HG03521 (cell line): ENCODE data around the gene B4GALNT2.
"Not testable (repeated sequence)": the region's sequence is repeated elsewhere in the genome, so short reads cannot be mapped to it uniquely, and the experiment has no call there.

Source experiments
- ATAC-seq: cut with Tn5 transposase; IDR thresholded peaks from one replicate; pipeline ENCODE4 v1.9.1; 2021; ENCODE audit warnings: mild to moderate bottlenecking, moderate library complexity; ENCODE audit not compliant: unreplicated experiment

B4GALNT2 gene

GRCh38 chr17:49132699-49133364 is at the start of gene B4GALNT2:
Gene B4GALNT2, plus strand, starts transcription at chr17:49132769. Its CDS starts 24 bp downstream, at chr17:49132793.
- ATAC-seq = no peak

GRCh38 chr17:49085046-49085445 is 47.5 kb upstream of the B4GALNT2 start:
- not testable (repeated sequence) for ATAC-seq

- no peak for ATAC-seq
Observed at GRCh38 chr17:49085565-49086315, 46.8 kb upstream of the B4GALNT2 start.

GRCh38 chr17:49086316-49086605 is 46.3 kb upstream of the B4GALNT2 start:
- no peak for ATAC-seq

GRCh38 chr17:49086649-49087048 is 45.9 kb upstream of the B4GALNT2 start:
- ATAC-seq = no peak

GRCh38 chr17:49089094-49089493 is 43.5 kb upstream of the B4GALNT2 start:
- no peak for ATAC-seq

GRCh38 chr17:49090878-49091594 is 41.5 kb upstream of the B4GALNT2 start:
- ATAC-seq = no peak

GRCh38 chr17:49093131-49093530 is 39.4 kb upstream of the B4GALNT2 start:
- ATAC-seq = no peak

GRCh38 chr17:49100601-49101000 is 32.0 kb upstream of the B4GALNT2 start:
- no peak for ATAC-seq

- ATAC-seq = no peak
Observed at GRCh38 chr17:49101054-49101534, 31.5 kb upstream of the B4GALNT2 start.

- ATAC-seq = not testable (repeated sequence)
Observed at GRCh38 chr17:49103360-49103759, 29.2 kb upstream of the B4GALNT2 start.

GRCh38 chr17:49104511-49105074 is 28.0 kb upstream of the B4GALNT2 start:
- no peak for ATAC-seq

- no peak for ATAC-seq
Observed at GRCh38 chr17:49106321-49107210, 26.0 kb upstream of the B4GALNT2 start.

- no peak for ATAC-seq
Observed at GRCh38 chr17:49107211-49107557, 25.4 kb upstream of the B4GALNT2 start.

- ATAC-seq = no peak
Observed at GRCh38 chr17:49108318-49108717, 24.3 kb upstream of the B4GALNT2 start.

GRCh38 chr17:49110509-49110908 is 22.1 kb upstream of the B4GALNT2 start:
- no peak for ATAC-seq

- ATAC-seq = no peak
Observed at GRCh38 chr17:49111934-49112333, 20.6 kb upstream of the B4GALNT2 start.

GRCh38 chr17:49112936-49113335 is 19.6 kb upstream of the B4GALNT2 start:
- no peak for ATAC-seq

- ATAC-seq = no peak
Observed at GRCh38 chr17:49114703-49115102, 17.9 kb upstream of the B4GALNT2 start.

- no peak for ATAC-seq
Observed at GRCh38 chr17:49117587-49118230, 14.9 kb upstream of the B4GALNT2 start.
